Suprapubic skin (tissue), 4 donors: ENCODE results near the gene CCDC89.

Source experiments
- POLR2A ChIP-seq, 2 donors: fragments of 450-650 bp; IDR thresholded peaks; one replicate each; pipeline ENCODE4 v1.6.1; 2017; ENCODE audit warnings: antibody characterized with exemption in 2 of 2, mild to moderate bottlenecking in 2 of 2, moderate library complexity in 2 of 2
- POLR2AphosphoS5 ChIP-seq, 3 donors: sonication (generic); formaldehyde crosslinking; IDR thresholded peaks; one replicate each; pipeline ENCODE4 v1.6.1; 2017; ENCODE audit warnings: antibody characterized with exemption in 3 of 3
- TF ChIP-seq, protein P1 (sequence below), 2 donors: fragments of 200-600 bp in 1 of 2; fragments of 450-650 bp in 1 of 2; sonication (generic) in 1 of 2; IDR thresholded peaks; one replicate each; pipeline ENCODE4 v1.5.1; 2016 to 2019; ENCODE audit warnings: antibody characterized with exemption in 2 of 2, mild to moderate bottlenecking in 1 of 2, moderate library complexity in 1 of 2

DNA sequence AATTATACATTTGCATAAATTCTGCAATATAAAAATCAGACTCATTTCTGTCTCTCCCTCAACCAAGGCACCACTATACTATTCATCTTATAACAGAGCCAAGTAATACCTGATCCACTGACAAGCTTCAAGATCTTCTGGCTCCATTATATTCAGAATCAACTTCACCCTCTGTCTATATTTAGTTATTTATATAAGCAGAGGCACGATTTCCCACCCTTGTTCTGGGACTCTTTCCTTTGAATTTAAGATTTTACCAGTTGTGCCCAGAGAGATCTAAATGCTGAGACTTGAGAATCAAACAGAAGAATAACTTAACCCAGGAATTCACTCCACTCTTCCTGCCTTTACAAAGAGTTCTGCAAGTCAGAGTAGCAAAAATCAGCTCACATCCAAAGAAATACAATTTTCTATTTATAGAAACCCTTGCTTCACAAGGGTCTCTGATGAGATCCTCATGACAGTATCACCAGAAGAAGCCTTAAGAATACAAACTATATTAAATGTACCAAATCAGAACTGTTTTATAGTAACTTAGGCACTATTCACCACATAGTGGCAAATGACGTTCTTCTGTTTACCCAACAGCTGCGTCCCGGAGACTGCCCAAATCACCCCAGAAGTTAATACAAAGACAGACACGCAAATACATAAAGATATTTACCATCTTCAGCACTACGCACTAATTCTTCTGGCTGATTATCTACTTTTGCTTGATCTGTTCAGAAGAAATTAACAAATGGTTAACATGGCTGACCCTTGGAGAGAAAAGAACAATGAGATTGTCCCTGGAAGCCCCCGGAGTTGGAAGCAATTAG, 32.3 kb upstream of the CCDC89 start:
- no peak for TF ChIP-seq POLR2A (IDR thresholded peaks at IDR 0.05)
- no peak for TF ChIP-seq POLR2AphosphoS5 (IDR thresholded peaks at IDR 0.05)
- TF ChIP-seq, protein P1, sequence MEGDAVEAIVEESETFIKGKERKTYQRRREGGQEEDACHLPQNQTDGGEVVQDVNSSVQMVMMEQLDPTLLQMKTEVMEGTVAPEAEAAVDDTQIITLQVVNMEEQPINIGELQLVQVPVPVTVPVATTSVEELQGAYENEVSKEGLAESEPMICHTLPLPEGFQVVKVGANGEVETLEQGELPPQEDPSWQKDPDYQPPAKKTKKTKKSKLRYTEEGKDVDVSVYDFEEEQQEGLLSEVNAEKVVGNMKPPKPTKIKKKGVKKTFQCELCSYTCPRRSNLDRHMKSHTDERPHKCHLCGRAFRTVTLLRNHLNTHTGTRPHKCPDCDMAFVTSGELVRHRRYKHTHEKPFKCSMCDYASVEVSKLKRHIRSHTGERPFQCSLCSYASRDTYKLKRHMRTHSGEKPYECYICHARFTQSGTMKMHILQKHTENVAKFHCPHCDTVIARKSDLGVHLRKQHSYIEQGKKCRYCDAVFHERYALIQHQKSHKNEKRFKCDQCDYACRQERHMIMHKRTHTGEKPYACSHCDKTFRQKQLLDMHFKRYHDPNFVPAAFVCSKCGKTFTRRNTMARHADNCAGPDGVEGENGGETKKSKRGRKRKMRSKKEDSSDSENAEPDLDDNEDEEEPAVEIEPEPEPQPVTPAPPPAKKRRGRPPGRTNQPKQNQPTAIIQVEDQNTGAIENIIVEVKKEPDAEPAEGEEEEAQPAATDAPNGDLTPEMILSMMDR (IDR thresholded peaks at IDR 0.05) = no peak
